ENCODE data around the gene TTBK2.
A peak's percentile ranks its signal among the peaks of the same experiment; 100 is the strongest.
"Not testable (repeated sequence)": the region's sequence is repeated elsewhere in the genome, so short reads cannot be mapped to it uniquely, and the experiment has no call there.

TTBK2 gene

DNA sequence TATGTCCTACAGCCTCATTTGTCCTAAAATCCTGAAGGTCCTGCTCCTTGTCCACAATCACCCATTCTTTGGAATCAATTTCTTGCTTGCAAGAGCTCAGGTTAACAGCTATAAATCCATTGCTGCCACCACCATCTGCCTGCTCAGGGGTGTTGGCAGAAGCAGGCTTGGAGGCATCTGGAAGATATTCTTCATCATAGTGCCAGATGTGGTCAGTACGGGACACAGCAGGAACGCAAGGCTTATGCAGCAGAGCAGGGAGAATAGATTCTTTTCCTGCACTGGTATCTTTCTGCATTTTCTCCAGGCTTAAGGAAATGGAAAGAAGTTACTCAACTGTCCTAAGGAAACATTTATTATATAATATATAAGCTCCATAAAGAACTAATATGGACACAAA, 145.2 kb downstream of the TTBK2 start:
- Mint-ChIP-seq H3K9me3 (no peaks in the 10 kb centered on the region), H3K4me3 (no peak overlapping the region), H3K27me3 (no peaks in the 10 kb centered on the region), H3K27ac (no peak overlapping the region), H3K4me1 (ENCODE audit: low read depth) (no peaks in the 10 kb centered on the region), H3K36me3 (ENCODE audit: low read depth) (peaks cover 29% of the 10 kb centered on the region)

DNA sequence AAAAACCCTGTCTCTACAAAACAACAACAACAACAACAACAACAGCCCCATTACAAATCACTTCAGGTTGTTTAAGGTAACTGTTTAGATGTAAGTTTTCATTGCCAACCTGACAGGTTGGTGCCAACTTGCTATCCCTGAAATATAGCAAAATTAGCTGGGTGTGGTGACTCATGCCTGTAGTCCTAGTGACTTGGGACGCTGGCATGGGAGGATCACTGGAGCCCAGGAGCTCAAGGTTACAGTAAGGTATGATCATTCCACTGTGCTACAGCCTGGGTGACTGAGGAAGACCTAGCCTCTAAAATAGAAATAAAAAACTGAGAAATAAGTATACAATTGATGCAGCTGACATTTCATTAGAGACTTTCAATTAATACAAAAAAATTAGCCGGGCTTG, 147.7 kb downstream of the TTBK2 start:
- no peaks in the 10 kb centered on the region for H3K27me3 Mint-ChIP-seq
- H3K4me1 Mint-ChIP-seq (ENCODE audit: low read depth) = no peaks in the 10 kb centered on the region
- H3K27ac Mint-ChIP-seq = no peak overlapping the region
- H3K36me3 Mint-ChIP-seq (ENCODE audit: low read depth) = peaks cover 47% of the 10 kb centered on the region
- no peak overlapping the region for H3K4me3 Mint-ChIP-seq
- H3K9me3 Mint-ChIP-seq = no peaks in the 10 kb centered on the region

GRCh38 chr15:42772144-42772543, 148.4 kb downstream of the TTBK2 start:
- Mint-ChIP-seq H3K27me3 (no peaks in the 10 kb centered on the region), H3K27ac (no peak overlapping the region), H3K9me3 (peaks cover 4% of the 10 kb centered on the region), H3K36me3 (ENCODE audit: low read depth) (peaks cover 50% of the 10 kb centered on the region), H3K4me3 (no peak overlapping the region), H3K4me1 (ENCODE audit: low read depth) (no peaks in the 10 kb centered on the region)

DNA sequence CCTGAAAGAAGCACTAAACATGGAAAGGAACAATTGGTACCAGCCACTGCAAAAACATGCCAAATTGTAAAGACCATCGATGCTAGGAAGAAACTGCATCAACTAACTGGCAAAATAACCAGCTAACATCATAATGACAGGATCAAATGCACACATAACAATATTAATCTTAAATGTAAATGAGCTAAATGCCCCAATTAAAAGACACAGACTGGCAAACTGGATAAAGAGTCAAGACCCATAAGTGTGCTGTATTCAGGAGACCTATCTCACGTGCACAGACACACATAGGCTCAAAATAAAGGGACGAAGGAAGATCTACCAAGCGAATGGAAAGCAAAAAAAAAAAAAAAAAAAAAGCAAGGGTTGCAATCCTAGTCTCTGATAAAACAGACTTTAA, 154.5 kb downstream of the TTBK2 start:
- Mint-ChIP-seq H3K9me3 (peaks cover 33% of the 10 kb centered on the region), H3K36me3 (ENCODE audit: low read depth) (peaks cover 67% of the 10 kb centered on the region)
- H3K4me3 Mint-ChIP-seq; H3K27me3 Mint-ChIP-seq; H3K4me1 Mint-ChIP-seq (ENCODE audit: low read depth); H3K27ac Mint-ChIP-seq: not testable (repeated sequence)

DNA sequence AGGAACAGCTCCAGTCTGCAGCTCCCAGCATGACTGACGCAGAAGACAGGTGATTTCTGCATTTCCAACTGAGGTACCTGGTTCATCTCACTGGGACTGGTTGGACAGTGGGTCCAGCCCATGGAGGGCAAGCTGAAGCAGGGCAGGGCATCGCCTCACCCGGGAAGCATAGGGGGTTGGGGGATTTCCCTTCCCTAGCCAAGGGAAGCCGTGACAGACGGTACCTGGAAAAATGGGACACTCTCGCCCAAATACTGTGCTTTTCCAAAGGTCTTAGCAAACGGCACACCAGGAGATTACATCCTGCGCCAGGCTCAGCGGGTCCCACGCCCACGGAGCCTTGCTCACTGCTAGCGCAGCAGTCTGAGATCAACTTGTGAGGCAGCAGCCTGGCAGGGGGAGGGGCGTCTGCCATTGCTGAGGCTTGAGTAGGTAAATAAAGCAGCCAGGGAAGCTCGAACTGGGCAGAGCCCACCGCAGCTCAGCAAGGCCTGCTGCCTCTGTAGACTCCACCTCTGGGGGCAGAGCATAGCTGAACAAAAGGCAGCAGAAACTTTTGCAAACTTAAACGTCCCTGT, 156.3 kb downstream of the TTBK2 start:
- not testable (repeated sequence) for H3K27me3 Mint-ChIP-seq; H3K4me1 Mint-ChIP-seq (ENCODE audit: low read depth); H3K4me3 Mint-ChIP-seq; H3K27ac Mint-ChIP-seq
- peaks cover 67% of the 10 kb centered on the region for H3K36me3 Mint-ChIP-seq (ENCODE audit: low read depth)
- peaks cover 40% of the 10 kb centered on the region for H3K9me3 Mint-ChIP-seq

DNA sequence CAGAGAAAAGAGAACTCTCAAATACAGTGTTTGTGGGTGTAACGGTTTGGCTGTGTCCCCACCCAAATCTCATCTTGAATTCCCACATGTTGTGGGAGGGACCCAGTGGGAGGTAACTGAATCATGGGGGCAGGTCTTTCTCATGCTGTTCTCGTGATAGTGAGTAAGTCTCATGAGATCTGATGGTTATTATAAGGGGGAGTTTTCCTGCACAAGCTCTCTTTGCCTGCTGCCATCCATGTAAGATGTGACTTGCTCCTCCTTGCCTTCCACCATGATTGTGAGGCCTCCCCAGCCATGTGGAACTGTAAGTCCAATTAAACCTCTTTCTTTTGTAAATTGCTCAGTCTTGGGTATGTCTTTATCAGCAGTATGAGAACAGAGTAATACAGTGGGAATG, 158.8 kb downstream of the TTBK2 start:
- H3K27me3 Mint-ChIP-seq; H3K4me1 Mint-ChIP-seq (ENCODE audit: low read depth); H3K4me3 Mint-ChIP-seq; H3K27ac Mint-ChIP-seq: not testable (repeated sequence)
- H3K9me3 Mint-ChIP-seq = peaks cover 33% of the 10 kb centered on the region
- H3K36me3 Mint-ChIP-seq (ENCODE audit: low read depth) = peaks cover 54% of the 10 kb centered on the region

DNA sequence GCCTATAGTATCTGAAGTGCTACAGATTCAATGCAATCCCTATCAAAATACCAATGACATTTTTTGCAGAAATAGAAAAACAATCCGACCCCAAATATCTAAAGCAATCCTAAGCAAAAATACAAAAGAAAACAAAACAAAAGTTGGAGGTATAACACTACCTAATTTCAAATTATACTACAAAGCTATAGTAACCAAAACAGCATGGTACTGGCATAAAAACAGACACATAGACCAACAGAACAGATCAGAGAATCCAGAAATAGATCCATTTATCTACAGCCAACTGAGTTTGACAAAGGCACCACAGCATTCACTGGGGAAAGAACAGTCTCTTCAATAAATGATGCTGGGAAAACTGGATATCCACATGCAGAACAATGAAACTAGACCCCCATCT, 159.8 kb downstream of the TTBK2 start:
- H3K27ac Mint-ChIP-seq = no peak overlapping the region
- no peak overlapping the region for H3K4me3 Mint-ChIP-seq
- H3K36me3 Mint-ChIP-seq (ENCODE audit: low read depth) = peaks cover 43% of the 10 kb centered on the region
- no peaks in the 10 kb centered on the region for H3K4me1 Mint-ChIP-seq (ENCODE audit: low read depth)
- H3K9me3 Mint-ChIP-seq = peaks cover 26% of the 10 kb centered on the region
- H3K27me3 Mint-ChIP-seq = no peaks in the 10 kb centered on the region

GRCh38 chr15:42759093-42759492, 161.5 kb downstream of the TTBK2 start:
- no peak overlapping the region for H3K27ac Mint-ChIP-seq
- no peak overlapping the region for H3K4me3 Mint-ChIP-seq
- no peaks in the 10 kb centered on the region for H3K27me3 Mint-ChIP-seq
- H3K36me3 Mint-ChIP-seq (ENCODE audit: low read depth) = peaks cover 33% of the 10 kb centered on the region
- no peaks in the 10 kb centered on the region for H3K4me1 Mint-ChIP-seq (ENCODE audit: low read depth)
- peaks cover 19% of the 10 kb centered on the region for H3K9me3 Mint-ChIP-seq

DNA sequence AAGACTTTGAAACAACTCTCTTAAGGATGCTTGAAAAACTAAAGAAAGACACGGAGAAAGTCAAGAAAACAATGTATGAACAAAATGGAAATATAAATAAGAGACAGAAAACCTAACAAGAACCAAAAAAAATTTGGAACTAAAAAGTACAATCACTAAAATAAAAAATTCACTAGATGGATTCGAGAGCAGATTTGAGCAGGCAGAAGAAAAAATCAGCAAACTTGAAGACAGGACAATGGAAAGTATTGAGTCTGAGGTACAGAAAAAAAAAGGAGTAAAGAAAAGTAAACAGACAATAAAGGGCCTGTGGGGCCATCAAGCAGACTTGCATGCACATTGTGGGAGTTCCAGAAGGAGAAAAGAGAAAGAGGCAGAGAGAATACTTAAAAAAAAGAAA, 170.3 kb downstream of the TTBK2 start:
- Mint-ChIP-seq H3K27ac (no peak overlapping the region), H3K9me3 (peaks cover 9% of the 10 kb centered on the region)

DNA sequence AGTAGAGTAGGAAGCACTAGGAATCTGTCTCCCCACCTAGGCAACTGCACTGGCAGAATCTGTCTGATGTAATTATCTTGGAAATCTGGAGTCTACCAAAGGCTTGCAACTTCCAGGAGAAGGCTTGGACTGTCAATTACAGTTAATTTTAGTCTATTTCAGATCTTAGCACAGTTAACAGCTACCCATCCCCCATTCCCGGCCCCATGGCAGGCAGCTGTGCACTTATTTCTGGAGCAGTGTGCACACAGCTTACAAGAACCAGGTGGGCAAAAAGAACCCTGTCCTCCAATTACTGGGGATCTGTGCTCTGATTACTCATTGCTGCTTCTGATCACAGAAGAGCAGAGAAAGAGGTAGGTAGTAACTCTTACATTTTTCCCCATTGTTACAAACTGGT, 171.3 kb downstream of the TTBK2 start:
- peaks cover 52% of the 10 kb centered on the region for H3K36me3 Mint-ChIP-seq (ENCODE audit: low read depth)
- no peaks in the 10 kb centered on the region for H3K4me1 Mint-ChIP-seq (ENCODE audit: low read depth)
- no peaks in the 10 kb centered on the region for H3K27me3 Mint-ChIP-seq
- no peak overlapping the region for H3K4me3 Mint-ChIP-seq
- H3K9me3 Mint-ChIP-seq = peaks cover 9% of the 10 kb centered on the region
- H3K27ac Mint-ChIP-seq = no peak overlapping the region

More for the DNA sequence above, 170.3 kb downstream of the TTBK2 start:
- H3K4me3 Mint-ChIP-seq = no peak overlapping the region
- no peaks in the 10 kb centered on the region for H3K4me1 Mint-ChIP-seq (ENCODE audit: low read depth)
- no peaks in the 10 kb centered on the region for H3K27me3 Mint-ChIP-seq
- H3K36me3 Mint-ChIP-seq (ENCODE audit: low read depth) = peaks cover 50% of the 10 kb centered on the region

- Mint-ChIP-seq H3K27ac (no peak overlapping the region), H3K4me1 (ENCODE audit: low read depth) (no peaks in the 10 kb centered on the region), H3K9me3 (no peaks in the 10 kb centered on the region), H3K36me3 (ENCODE audit: low read depth) (peaks cover 10% of the 10 kb centered on the region), H3K4me3 (no peak overlapping the region), H3K27me3 (no peaks in the 10 kb centered on the region)
Observed at GRCh38 chr15:42744195-42744594, 176.4 kb downstream of the TTBK2 start.

GRCh38 chr15:42742149-42742548, 178.4 kb downstream of the TTBK2 start:
- Mint-ChIP-seq H3K27ac (no peak overlapping the region), H3K27me3 (no peaks in the 10 kb centered on the region), H3K4me1 (ENCODE audit: low read depth) (peaks cover 5% of the 10 kb centered on the region)

GRCh38 chr15:42741710-42742109, 178.9 kb downstream of the TTBK2 start:
- Mint-ChIP-seq H3K36me3 (ENCODE audit: low read depth) (peaks cover 10% of the 10 kb centered on the region), H3K4me3 (no peak overlapping the region), H3K27ac (no peak overlapping the region), H3K4me1 (ENCODE audit: low read depth) (peaks cover 5% of the 10 kb centered on the region), H3K27me3 (no peaks in the 10 kb centered on the region), H3K9me3 (no peaks in the 10 kb centered on the region)

More at GRCh38 chr15:42742149-42742548, 178.4 kb downstream of the TTBK2 start:
- Mint-ChIP-seq H3K9me3 (no peaks in the 10 kb centered on the region), H3K4me3 (no peak overlapping the region), H3K36me3 (ENCODE audit: low read depth) (peaks cover 10% of the 10 kb centered on the region)

DNA sequence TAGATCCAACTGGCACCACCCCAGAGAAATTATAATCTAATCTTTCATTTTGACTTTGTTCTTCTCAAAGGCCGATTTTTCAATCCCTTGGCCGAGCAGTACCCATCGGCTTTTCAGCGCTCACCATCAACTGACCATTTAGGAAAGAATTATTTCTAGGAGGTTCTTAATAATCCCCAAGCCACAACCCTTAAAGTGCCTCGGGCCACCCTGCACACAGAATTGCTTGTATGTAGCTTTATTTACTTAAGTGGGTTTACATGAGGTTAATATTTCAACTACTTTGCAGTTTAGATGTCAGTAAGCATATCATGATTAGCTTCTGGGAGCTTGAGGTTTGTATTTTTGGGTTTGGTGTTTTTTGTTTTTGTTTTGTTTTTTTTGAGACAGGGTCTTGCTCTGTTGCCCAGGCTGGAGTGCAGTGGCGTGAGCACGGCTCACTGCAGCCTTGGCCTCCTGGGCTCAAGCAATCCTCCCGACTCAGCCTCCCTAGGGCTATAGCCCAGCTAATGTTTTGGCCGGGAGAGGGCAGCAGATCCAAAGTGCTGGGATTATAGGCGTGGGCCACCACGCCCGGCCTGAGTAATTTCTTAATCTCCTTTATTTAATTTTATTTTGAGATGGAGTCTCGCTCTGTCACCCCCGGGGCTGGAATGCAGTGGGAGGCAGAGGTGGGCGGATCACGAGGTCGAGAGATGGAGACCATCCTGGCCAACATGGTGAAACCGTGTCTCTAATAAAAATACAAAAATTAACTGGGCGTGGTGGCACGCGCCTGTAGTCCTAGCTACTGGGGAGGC, 182.8 kb downstream of the TTBK2 start:
- Mint-ChIP-seq H3K9me3 (no peaks in the 10 kb centered on the region), H3K27ac (peak overlapping the region; percentile 55), H3K4me1 (ENCODE audit: low read depth) (peaks cover 17% of the 10 kb centered on the region), H3K4me3 (peak overlapping the region; percentile 84), H3K27me3 (no peaks in the 10 kb centered on the region), H3K36me3 (ENCODE audit: low read depth) (peaks cover 14% of the 10 kb centered on the region)

DNA sequence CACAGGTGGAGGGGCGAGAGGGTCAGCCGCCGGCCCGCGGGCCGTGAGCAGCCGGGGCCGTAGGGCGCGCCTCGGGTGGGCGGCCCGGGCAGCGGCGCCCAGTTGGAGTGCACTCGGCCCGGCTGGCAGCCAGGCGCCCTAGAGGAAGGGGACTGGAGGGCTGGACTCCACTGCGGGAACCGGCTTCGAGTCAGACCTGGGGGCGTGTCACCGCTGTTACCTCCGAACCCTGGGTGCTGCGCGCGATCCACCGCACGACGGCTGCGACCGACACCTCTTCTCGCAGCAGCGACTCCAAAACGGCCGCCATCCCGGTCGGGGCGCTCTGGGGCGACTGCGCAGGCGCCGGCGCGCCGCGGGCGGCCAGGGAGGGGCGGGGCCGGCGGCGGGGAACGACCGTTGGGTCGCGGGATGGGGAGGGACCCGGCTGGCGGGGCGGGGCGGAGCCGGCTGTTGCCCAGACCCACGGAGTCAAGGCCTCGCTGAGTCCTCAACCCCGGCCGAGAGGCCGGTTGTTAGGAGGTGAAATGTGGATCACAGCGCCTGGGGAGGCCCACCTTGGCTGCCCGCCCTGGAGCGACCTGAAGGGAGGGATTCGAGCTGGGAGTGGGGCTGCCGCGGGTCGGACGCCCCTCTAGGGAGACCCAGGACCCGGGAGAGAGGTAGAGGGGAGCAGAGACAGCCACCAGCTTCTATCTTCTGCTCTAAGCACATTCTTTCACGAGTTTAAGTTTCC, 183.6 kb downstream of the TTBK2 start, which contains the start of gene CDAN1:
CDAN1 (minus strand) TSS at position 336 of the 736 bp plus-strand sequence; CDS start at position 310, 26 bp downstream.
- no peaks in the 10 kb centered on the region for H3K9me3 Mint-ChIP-seq
- no peaks in the 10 kb centered on the region for H3K27me3 Mint-ChIP-seq
- H3K4me3 Mint-ChIP-seq = peak within 1 kb of the TSS; percentile 84
- peaks cover 17% of the 10 kb centered on the region for H3K4me1 Mint-ChIP-seq (ENCODE audit: low read depth)
- peaks cover 22% of the 10 kb centered on the region for H3K36me3 Mint-ChIP-seq (ENCODE audit: low read depth)
- peak within 1 kb of the TSS; percentile 55 for H3K27ac Mint-ChIP-seq
